IMR-90 (cell line): ENCODE results near the gene LCN10. TPM values are rescaled to one million over a fixed set of nuclear protein-coding genes. Genes with fewer than 3 reads are reported as not detected.

Experiments
- ATAC-seq: fragments of 200-7000 bp; cut with Tn5 transposase; 2 replicates; pipeline ENCODE4 v1.9.1; 2020; ENCODE audit warnings: low read depth, mild to moderate bottlenecking, moderate library complexity
- BruUV-seq: library from RNA; stranded (reverse); fragments of 400-500 nt; replicated peaks from 2 replicates; lab custom pipeline; 2021; lab: Mats Ljungman, UMichigan
- CTCF ChIA-PET: fragments of 300-600 bp; formaldehyde crosslinking; extraction: SDS; loops from one replicate; lab custom pipeline; 2021; ENCODE audit warnings: antibody characterized with exemption; lab: Yijun Ruan, JAX
- POLR2A ChIA-PET: fragments of 300-600 bp; sonication (Branson Sonifier 250); formaldehyde crosslinking; loops from one replicate; lab custom pipeline; 2022; ENCODE audit warnings: antibody characterized with exemption; ENCODE audit not compliant: unreplicated experiment; lab: Charles Lee
- DNase-seq: peaks from one replicate; pipeline ENCODE4 v3.0.0; 2013
- H2AFZ ChIP-seq: replicated peaks from 2 replicates; pipeline ENCODE3; 2013; ENCODE audit warnings: low read length, mild to moderate bottlenecking; ENCODE audit not compliant: poor library complexity
- H2AK5ac ChIP-seq: 2 replicates; pipeline ENCODE4 v1.6.1; 2013; ENCODE audit warnings: low read depth, low read length, inconsistent platforms
- H2AK9ac ChIP-seq: replicated peaks from 2 replicates; pipeline ENCODE3; 2013; ENCODE audit warnings: mild to moderate bottlenecking, low read depth, low read length, moderate library complexity; ENCODE audit not compliant: poor library complexity
- H2BK120ac ChIP-seq: 2 replicates; pipeline ENCODE4 v1.6.1; 2013; ENCODE audit warnings: low read depth, low read length, inconsistent platforms
- H2BK15ac ChIP-seq: 3 replicates; pipeline ENCODE4 v1.6.1; 2013; ENCODE audit warnings: low read depth, low read length, inconsistent platforms
- H2BK20ac ChIP-seq: 2 replicates; pipeline ENCODE4 v1.6.1; 2013; ENCODE audit warnings: low read depth, mild to moderate bottlenecking, inconsistent platforms, low read length, moderate library complexity
- H2BK5ac ChIP-seq: 2 replicates; pipeline ENCODE4 v1.6.1; 2013; ENCODE audit warnings: mild to moderate bottlenecking, low read depth, low read length, inconsistent platforms; ENCODE audit not compliant: poor library complexity, severe bottlenecking
- H3K14ac ChIP-seq: replicated peaks from 2 replicates; pipeline ENCODE4 v1.6.1; 2013; ENCODE audit warnings: low read depth, low read length, inconsistent platforms
- H3K18ac ChIP-seq: 2 replicates; pipeline ENCODE4 v1.6.1; 2013; ENCODE audit warnings: low read depth, low read length, control low read depth
- H3K23ac ChIP-seq: 2 replicates; pipeline ENCODE4 v1.6.1; 2013; ENCODE audit warnings: low read depth, low read length, inconsistent platforms
- H3K27ac ChIP-seq: 2 replicates; pipeline ENCODE4 v1.5.1; 2013; ENCODE audit warnings: mild to moderate bottlenecking, control low read depth, low read length; ENCODE audit not compliant: insufficient read depth
- H3K27me3 ChIP-seq: 2 replicates; pipeline ENCODE4 v1.6.1; 2013; ENCODE audit warnings: low read length; ENCODE audit not compliant: control insufficient read depth, insufficient read depth
- H3K36me3 ChIP-seq: 2 replicates; pipeline ENCODE4 v1.6.1; 2013; ENCODE audit warnings: low read length, mixed read lengths; ENCODE audit not compliant: control insufficient read depth, insufficient read depth
- H3K4ac ChIP-seq: 2 replicates; pipeline ENCODE4 v1.6.1; 2013; ENCODE audit warnings: low read depth, low read length, inconsistent platforms
- H3K4me1 ChIP-seq: 2 replicates; pipeline ENCODE4 v1.6.1; 2013; ENCODE audit warnings: low read length, mixed read lengths; ENCODE audit not compliant: control insufficient read depth, insufficient read depth
- H3K4me2 ChIP-seq: 2 replicates; pipeline ENCODE4 v1.6.1; 2013; ENCODE audit warnings: low read depth, mild to moderate bottlenecking, control low read depth, low read length, moderate library complexity
- H3K4me3 ChIP-seq: 2 replicates; pipeline ENCODE4 v1.5.1; 2013; ENCODE audit warnings: low read depth, mild to moderate bottlenecking, control low read depth, low read length, moderate library complexity; ENCODE audit not compliant: insufficient read depth
- H3K56ac ChIP-seq: 2 replicates; pipeline ENCODE4 v1.6.1; 2013; ENCODE audit warnings: low read length, inconsistent platforms; ENCODE audit not compliant: insufficient read depth; ENCODE audit errors: extremely low read depth
- H3K79me1 ChIP-seq, 2 experiments: 2 replicates each; pipeline ENCODE4 v1.6.1; 2013; ENCODE audit warnings: low read length in 2 of 2, inconsistent platforms in 1 of 2, low read depth in 1 of 2
- H3K9ac ChIP-seq: 2 replicates; pipeline ENCODE4 v1.6.1; 2013; ENCODE audit warnings: low read depth, low read length, control low read depth
- H3K9me1 ChIP-seq: 2 replicates; pipeline ENCODE4 v1.6.1; 2013; ENCODE audit warnings: low read length, inconsistent platforms; ENCODE audit not compliant: insufficient read depth
- H3K9me3 ChIP-seq: 2 replicates; pipeline ENCODE4 v1.6.1; 2013; ENCODE audit warnings: low read length; ENCODE audit not compliant: control insufficient read depth, insufficient read depth
- H4K20me1 ChIP-seq: 2 replicates; pipeline ENCODE4 v1.6.1; 2013; ENCODE audit warnings: low read length, inconsistent platforms; ENCODE audit not compliant: insufficient read depth
- H4K5ac ChIP-seq: 2 replicates; pipeline ENCODE4 v1.6.1; 2013; ENCODE audit warnings: mild to moderate bottlenecking, low read depth, low read length, control low read depth
- H4K8ac ChIP-seq, 2 experiments: 2 replicates each; pipeline ENCODE4 v1.6.1; 2013; ENCODE audit warnings: low read depth in 2 of 2, low read length in 2 of 2, control low read depth in 1 of 2, inconsistent platforms in 1 of 2
- H4K91ac ChIP-seq: 2 replicates; pipeline ENCODE4 v1.6.1; 2013; ENCODE audit warnings: low read depth, low read length, inconsistent platforms; ENCODE audit not compliant: insufficient read depth
- CEBPB ChIP-seq: IDR thresholded peaks from 2 replicates; pipeline ENCODE4 v1.6.1; 2012; ENCODE audit warnings: low read depth, low read length, improper control_type of control experiment
- WGBS, 2 experiments: methylation state at CpG; one replicate each; pipeline versions ENCODE4 v1.1.5 to v1.1.7; 2013; ENCODE audit warnings: missing lambda C conversion rate in 2 of 2; ENCODE audit not compliant: insufficient read length in 1 of 2; ENCODE audit errors: extremely low coverage in 2 of 2; 5-methylcytosine and 5-hydroxymethylcytosine counted together
- dilution Hi-C: fragments of 300-500 bp; cut with HindIII; formaldehyde crosslinking; loops from one replicate; pipeline ENCODE4 v1.14.3; 2018; ENCODE audit warnings: low sequenced_read_pairs; ENCODE audit not compliant: unreplicated experiment
- in situ Hi-C: fragments of 300-500 bp; cut with MboI; formaldehyde crosslinking; loops from 3 replicates; pipeline ENCODE4 v1.14.3; 2019; ENCODE audit warnings: low sequenced_read_pairs, inconsistent platforms, mixed read lengths
- intact Hi-C: fragments of 100-400 bp; cut with micrococcal nuclease; formaldehyde crosslinking; loops from 2 replicates; pipeline ENCODE4 v1.10.0; 2022
- polyA plus RNA-seq, 3 experiments: library from polyadenylated mRNA; depleted of rRNA; stranded (reverse); fragments of >200 nt; gene quantifications; 2 replicates each; pipeline ENCODE4 v1.2.3, GENCODE V29; 2012; ENCODE audit warnings: low replicate concordance in 1 of 3
- total RNA-seq: library from RNA; depleted of rRNA; stranded (reverse); fragments of >200 nt; gene quantifications from 2 replicates; pipeline ENCODE4 v1.2.3, GENCODE V29; 2012

LCN10 gene
- total and polyA plus RNA-seq, 2 of the 4 experiments (the other 2 are of a cell fraction) = not detected

- no peak overlapping the region for H4K5ac ChIP-seq
- no peaks in the 10 kb centered on the region for H3K79me1 ChIP-seq
- POLR2A ChIA-PET = no interaction called here
- no peak overlapping the region for H2AFZ ChIP-seq
- DNase-seq (no peak), ATAC-seq (no peak)
- H2BK15ac ChIP-seq = no peak overlapping the region
- in situ Hi-C loops = no loop called here
- TF ChIP-seq CEBPB = no peak
- no peaks in the 10 kb centered on the region for H4K20me1 ChIP-seq
- peaks cover 8% of the 10 kb centered on the region for H3K27me3 ChIP-seq
- CTCF ChIA-PET = no interaction called here
- 72% methylated on average over 23 of the region's 31 CpGs; no CpG with 5 or more reads in 1 of the 2 experiments for WGBS, 2 experiments
- no peak overlapping the region for H3K56ac ChIP-seq
- H3K9me3 ChIP-seq = peaks cover 16% of the 10 kb centered on the region
- no peak overlapping the region for H2AK9ac ChIP-seq
- H3K27ac ChIP-seq = no peak overlapping the region
- no peak overlapping the region for H2BK5ac ChIP-seq
- H2BK120ac ChIP-seq = no peak overlapping the region
- H4K91ac ChIP-seq = no peak overlapping the region
- dilution Hi-C loops = no loop called here
- H3K9ac ChIP-seq = no peak overlapping the region
- no peak overlapping the region for H3K18ac ChIP-seq
- H3K4ac ChIP-seq = no peak overlapping the region
- H3K9me1 ChIP-seq = no peaks in the 10 kb centered on the region
- no peak overlapping the region for H2BK20ac ChIP-seq
- H3K14ac ChIP-seq = no peak overlapping the region
- no peak overlapping the region for H2AK5ac ChIP-seq
- no peak overlapping the region for H4K8ac ChIP-seq
- no peaks in the 10 kb centered on the region for H3K36me3 ChIP-seq
- no peaks in the 10 kb centered on the region for H3K4me1 ChIP-seq
- H3K4me3 ChIP-seq = no peak overlapping the region
- H3K23ac ChIP-seq = no peak overlapping the region
- no peak overlapping the region for H3K4me2 ChIP-seq
- intact Hi-C loops = no loop called here
- BruUV-seq = no TSS peak
Observed at GRCh38 chr9:136753371-136754058, 10.8 kb upstream of the LCN10 start.
